ENCODE data around the gene SMO.

SMO gene

GRCh38 chr7:129188372-129188891 is at the start of gene SMO:
SMO (plus strand) TSS chr7:129188633; CDS start chr7:129189152, 519 bp downstream.
- Histone ChIP-seq H3K4me1 (ENCODE audit: control insufficient read depth in 1 of 2, insufficient read depth in 2 of 2, low read length in 2 of 2) (peaks cover 0 to 7% of the 10 kb centered on the region in 2 donors), H3K4me3 (ENCODE audit: low read depth in 1 of 2, low read length in 2 of 2) (peak within 1 kb of the TSS; percentile 47 to 65), H3K27ac (ENCODE audit: low read depth, low read length) (no peak within 1 kb of the TSS), H3K27me3 (ENCODE audit: control insufficient read depth in 1 of 2, insufficient read depth in 2 of 2, low read length in 2 of 2) (peaks cover 11 to 35% of the 10 kb centered on the region in 2 donors), H3K36me3 (ENCODE audit: control insufficient read depth in 1 of 2, insufficient read depth in 2 of 2, low read length in 2 of 2) (no peaks in the 10 kb centered on the region), H3K9ac (ENCODE audit: low read depth in 1 of 2, low read length in 2 of 2) (peak within 1 kb of the TSS; percentile 16 to 18), H3K9me3 (ENCODE audit: control insufficient read depth in 1 of 2, low read length in 2 of 2) (no peaks in the 10 kb centered on the region)

- peaks cover 8 to 26% of the 10 kb centered on the region in 2 donors for H3K4me1 ChIP-seq (ENCODE audit: control insufficient read depth in 1 of 2, insufficient read depth in 2 of 2, low read length in 2 of 2)
- H3K27me3 ChIP-seq (ENCODE audit: control insufficient read depth in 1 of 2, insufficient read depth in 2 of 2, low read length in 2 of 2): peaks cover 6 to 14% of the 10 kb centered on the region in 2 donors
- no peaks in the 10 kb centered on the region for H3K36me3 ChIP-seq (ENCODE audit: control insufficient read depth in 1 of 2, insufficient read depth in 2 of 2, low read length in 2 of 2)
- no peaks in the 10 kb centered on the region for H3K9me3 ChIP-seq (ENCODE audit: control insufficient read depth in 1 of 2, low read length in 2 of 2)
- peak overlapping the region; percentile 67 to 70 for H3K4me3 ChIP-seq (ENCODE audit: low read depth in 1 of 2, low read length in 2 of 2)
- no peak overlapping the region for H3K9ac ChIP-seq (ENCODE audit: low read depth in 1 of 2, low read length in 2 of 2)
- no peak overlapping the region for H3K27ac ChIP-seq (ENCODE audit: low read depth, low read length)
These were observed 44.7 kb upstream of the SMO start for GRCh38 chr7:129143724-129144094.

- Histone ChIP-seq H3K9me3 (ENCODE audit: control insufficient read depth in 1 of 2, low read length in 2 of 2) (no peaks in the 10 kb centered on the region), H3K4me1 (ENCODE audit: control insufficient read depth in 1 of 2, insufficient read depth in 2 of 2, low read length in 2 of 2) (peaks cover 8 to 26% of the 10 kb centered on the region in 2 donors), H3K4me3 (ENCODE audit: low read depth in 1 of 2, low read length in 2 of 2) (peak within 1 kb of the TSS; percentile 67 to 70), H3K36me3 (ENCODE audit: control insufficient read depth in 1 of 2, insufficient read depth in 2 of 2, low read length in 2 of 2) (no peaks in the 10 kb centered on the region), H3K9ac (ENCODE audit: low read depth in 1 of 2, low read length in 2 of 2) (peak within 1 kb of the TSS in 1 of 2 donors; percentile 51), H3K27ac (ENCODE audit: low read depth, low read length) (no peak within 1 kb of the TSS), H3K27me3 (ENCODE audit: control insufficient read depth in 1 of 2, insufficient read depth in 2 of 2, low read length in 2 of 2) (peaks cover 6 to 14% of the 10 kb centered on the region in 2 donors)
These were observed 44.2 kb upstream of the SMO start, which contains the start of gene TSPAN33 for GRCh38 chr7:129144095-129144833. TSPAN33 (plus strand) TSS chr7:129144707; CDS start chr7:129144981, 274 bp downstream.

- H3K9ac ChIP-seq (ENCODE audit: low read depth in 1 of 2, low read length in 2 of 2): peak overlapping the region in 1 of 2 donors; percentile 51
- H3K36me3 ChIP-seq (ENCODE audit: control insufficient read depth in 1 of 2, insufficient read depth in 2 of 2, low read length in 2 of 2): no peaks in the 10 kb centered on the region
- H3K27me3 ChIP-seq (ENCODE audit: control insufficient read depth in 1 of 2, insufficient read depth in 2 of 2, low read length in 2 of 2): peaks cover 6 to 14% of the 10 kb centered on the region in 2 donors
- no peak overlapping the region for H3K27ac ChIP-seq (ENCODE audit: low read depth, low read length)
- no peaks in the 10 kb centered on the region for H3K9me3 ChIP-seq (ENCODE audit: control insufficient read depth in 1 of 2, low read length in 2 of 2)
- peaks cover 13 to 26% of the 10 kb centered on the region in 2 donors for H3K4me1 ChIP-seq (ENCODE audit: control insufficient read depth in 1 of 2, insufficient read depth in 2 of 2, low read length in 2 of 2)
- peak overlapping the region; percentile 51 to 67 for H3K4me3 ChIP-seq (ENCODE audit: low read depth in 1 of 2, low read length in 2 of 2)
These were observed 43.4 kb upstream of the SMO start for GRCh38 chr7:129144834-129145668.

- H3K36me3 ChIP-seq (ENCODE audit: control insufficient read depth in 1 of 2, insufficient read depth in 2 of 2, low read length in 2 of 2): no peaks in the 10 kb centered on the region
- peaks cover 6 to 14% of the 10 kb centered on the region in 2 donors for H3K27me3 ChIP-seq (ENCODE audit: control insufficient read depth in 1 of 2, insufficient read depth in 2 of 2, low read length in 2 of 2)
- no peak overlapping the region for H3K9ac ChIP-seq (ENCODE audit: low read depth in 1 of 2, low read length in 2 of 2)
- peak overlapping the region; percentile 30 to 67 for H3K4me3 ChIP-seq (ENCODE audit: low read depth in 1 of 2, low read length in 2 of 2)
- peaks cover 14 to 26% of the 10 kb centered on the region in 2 donors for H3K4me1 ChIP-seq (ENCODE audit: control insufficient read depth in 1 of 2, insufficient read depth in 2 of 2, low read length in 2 of 2)
- H3K27ac ChIP-seq (ENCODE audit: low read depth, low read length): no peak overlapping the region
- no peaks in the 10 kb centered on the region for H3K9me3 ChIP-seq (ENCODE audit: control insufficient read depth in 1 of 2, low read length in 2 of 2)
These were observed 42.0 kb upstream of the SMO start for GRCh38 chr7:129146237-129146979.

- Histone ChIP-seq H3K36me3 (ENCODE audit: control insufficient read depth in 1 of 2, insufficient read depth in 2 of 2, low read length in 2 of 2) (no peaks in the 10 kb centered on the region), H3K4me1 (ENCODE audit: control insufficient read depth in 1 of 2, insufficient read depth in 2 of 2, low read length in 2 of 2) (peaks cover 14 to 26% of the 10 kb centered on the region in 2 donors), H3K4me3 (ENCODE audit: low read depth in 1 of 2, low read length in 2 of 2) (no peak overlapping the region), H3K9me3 (ENCODE audit: control insufficient read depth in 1 of 2, low read length in 2 of 2) (no peaks in the 10 kb centered on the region), H3K9ac (ENCODE audit: low read depth in 1 of 2, low read length in 2 of 2) (no peak overlapping the region), H3K27ac (ENCODE audit: low read depth, low read length) (no peak overlapping the region), H3K27me3 (ENCODE audit: control insufficient read depth in 1 of 2, insufficient read depth in 2 of 2, low read length in 2 of 2) (peaks cover 6 to 14% of the 10 kb centered on the region in 2 donors)
These were observed 40.7 kb upstream of the SMO start for GRCh38 chr7:129147731-129148130.

- peaks cover 6 to 19% of the 10 kb centered on the region in 2 donors for H3K4me1 ChIP-seq (ENCODE audit: control insufficient read depth in 1 of 2, insufficient read depth in 2 of 2, low read length in 2 of 2)
- no peaks in the 10 kb centered on the region for H3K36me3 ChIP-seq (ENCODE audit: control insufficient read depth in 1 of 2, insufficient read depth in 2 of 2, low read length in 2 of 2)
- H3K27me3 ChIP-seq (ENCODE audit: control insufficient read depth in 1 of 2, insufficient read depth in 2 of 2, low read length in 2 of 2): peaks cover 0 to 6% of the 10 kb centered on the region in 2 donors
- H3K4me3 ChIP-seq (ENCODE audit: low read depth in 1 of 2, low read length in 2 of 2): no peak overlapping the region
- no peak overlapping the region for H3K27ac ChIP-seq (ENCODE audit: low read depth, low read length)
- no peak overlapping the region for H3K9ac ChIP-seq (ENCODE audit: low read depth in 1 of 2, low read length in 2 of 2)
- no peaks in the 10 kb centered on the region for H3K9me3 ChIP-seq (ENCODE audit: control insufficient read depth in 1 of 2, low read length in 2 of 2)
These were observed 38.9 kb upstream of the SMO start for GRCh38 chr7:129149511-129149910.

- Histone ChIP-seq H3K9me3 (ENCODE audit: control insufficient read depth in 1 of 2, low read length in 2 of 2) (no peaks in the 10 kb centered on the region), H3K4me1 (ENCODE audit: control insufficient read depth in 1 of 2, insufficient read depth in 2 of 2, low read length in 2 of 2) (peaks cover 6 to 15% of the 10 kb centered on the region in 2 donors), H3K36me3 (ENCODE audit: control insufficient read depth in 1 of 2, insufficient read depth in 2 of 2, low read length in 2 of 2) (no peaks in the 10 kb centered on the region), H3K27ac (ENCODE audit: low read depth, low read length) (no peak overlapping the region), H3K9ac (ENCODE audit: low read depth in 1 of 2, low read length in 2 of 2) (no peak overlapping the region), H3K27me3 (ENCODE audit: control insufficient read depth in 1 of 2, insufficient read depth in 2 of 2, low read length in 2 of 2) (peaks cover 0 to 6% of the 10 kb centered on the region in 2 donors), H3K4me3 (ENCODE audit: low read depth in 1 of 2, low read length in 2 of 2) (no peak overlapping the region)
These were observed 38.0 kb upstream of the SMO start for GRCh38 chr7:129150199-129150996.

- Histone ChIP-seq H3K4me3 (ENCODE audit: low read depth in 1 of 2, low read length in 2 of 2) (no peak overlapping the region), H3K27ac (ENCODE audit: low read depth, low read length) (no peak overlapping the region), H3K27me3 (ENCODE audit: control insufficient read depth in 1 of 2, insufficient read depth in 2 of 2, low read length in 2 of 2) (no peaks in the 10 kb centered on the region), H3K9me3 (ENCODE audit: control insufficient read depth in 1 of 2, low read length in 2 of 2) (no peaks in the 10 kb centered on the region), H3K4me1 (ENCODE audit: control insufficient read depth in 1 of 2, insufficient read depth in 2 of 2, low read length in 2 of 2) (no peaks in the 10 kb centered on the region), H3K36me3 (ENCODE audit: control insufficient read depth in 1 of 2, insufficient read depth in 2 of 2, low read length in 2 of 2) (no peaks in the 10 kb centered on the region), H3K9ac (ENCODE audit: low read depth in 1 of 2, low read length in 2 of 2) (no peak overlapping the region)
These were observed 30.8 kb upstream of the SMO start for GRCh38 chr7:129157651-129158050.
